GM18519 (cell line): ENCODE results near the gene PDIA6.

Source experiments
- ATAC-seq: cut with Tn5 transposase; IDR thresholded peaks from one replicate; pipeline ENCODE4 v1.9.1; 2021; ENCODE audit warnings: mild to moderate bottlenecking, moderate library complexity; ENCODE audit not compliant: unreplicated experiment, low FRiP score

Gene PDIA6, protein sequence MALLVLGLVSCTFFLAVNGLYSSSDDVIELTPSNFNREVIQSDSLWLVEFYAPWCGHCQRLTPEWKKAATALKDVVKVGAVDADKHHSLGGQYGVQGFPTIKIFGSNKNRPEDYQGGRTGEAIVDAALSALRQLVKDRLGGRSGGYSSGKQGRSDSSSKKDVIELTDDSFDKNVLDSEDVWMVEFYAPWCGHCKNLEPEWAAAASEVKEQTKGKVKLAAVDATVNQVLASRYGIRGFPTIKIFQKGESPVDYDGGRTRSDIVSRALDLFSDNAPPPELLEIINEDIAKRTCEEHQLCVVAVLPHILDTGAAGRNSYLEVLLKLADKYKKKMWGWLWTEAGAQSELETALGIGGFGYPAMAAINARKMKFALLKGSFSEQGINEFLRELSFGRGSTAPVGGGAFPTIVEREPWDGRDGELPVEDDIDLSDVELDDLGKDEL

DNA sequence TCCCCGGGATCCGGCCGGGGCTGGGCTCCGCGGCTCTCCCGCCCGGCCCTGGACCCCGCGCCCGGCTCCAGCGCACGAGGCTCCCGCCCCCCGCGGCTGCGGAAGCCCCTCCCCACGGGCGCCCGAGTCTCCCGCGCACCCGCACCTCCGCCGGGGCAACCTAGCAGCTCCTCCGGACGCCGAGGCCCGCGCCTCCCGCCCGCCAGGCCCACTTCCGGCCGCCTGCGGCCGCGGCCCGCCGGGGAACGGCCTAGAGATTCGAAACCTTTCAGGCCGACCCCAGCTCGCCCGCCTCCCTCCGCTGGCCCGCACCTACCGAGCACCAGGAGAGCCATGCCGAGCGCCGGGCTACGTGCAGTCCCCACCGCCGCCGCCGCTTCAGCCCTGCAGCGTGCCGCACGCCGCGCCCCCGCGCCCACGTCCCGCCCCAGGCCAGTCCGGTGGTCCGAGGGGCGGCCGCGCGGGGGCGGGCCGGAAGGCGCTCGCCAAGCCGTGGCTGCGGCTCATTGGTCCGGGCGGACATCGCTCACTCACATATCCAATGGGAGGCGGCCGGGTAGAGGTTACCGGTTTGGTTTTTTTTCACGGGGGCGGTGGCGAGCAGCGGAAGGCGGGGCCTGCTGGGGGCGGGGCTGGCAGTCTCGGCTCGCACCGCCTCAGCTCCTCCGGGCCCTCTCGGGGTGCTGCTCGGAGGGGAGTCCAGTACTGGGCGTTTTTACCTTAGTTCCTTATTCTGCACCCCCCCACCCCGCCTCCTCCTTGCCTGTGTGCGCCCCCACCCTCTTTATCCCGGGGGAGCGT lies at the start of gene PDIA6:
PDIA6 (minus strand) TSS at position 424 of the 801 bp plus-strand sequence; CDS start at position 335, 89 bp downstream.
- ATAC-seq = peak; percentile 78

DNA sequence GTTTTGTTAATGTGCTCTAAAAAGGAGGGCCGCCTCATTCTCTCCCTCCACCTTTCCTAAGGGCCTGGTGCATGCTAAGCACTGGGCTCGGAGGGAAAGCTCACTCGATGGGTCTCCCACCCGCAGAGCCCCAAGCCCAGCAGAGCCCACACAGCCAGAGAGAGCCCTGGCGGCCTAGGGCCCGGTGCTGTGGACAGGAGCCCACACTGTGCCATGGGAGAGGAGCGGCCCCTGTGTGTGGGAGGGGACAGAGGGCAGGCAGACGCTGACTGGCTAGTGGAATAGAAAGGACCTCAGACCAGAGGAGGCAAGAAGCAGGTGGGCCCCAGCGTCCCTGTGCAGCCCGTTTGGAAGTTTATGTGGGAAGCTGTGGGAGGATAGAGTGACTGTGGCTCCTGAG lies 49.7 kb upstream of the PDIA6 start:
- no peak for ATAC-seq

DNA sequence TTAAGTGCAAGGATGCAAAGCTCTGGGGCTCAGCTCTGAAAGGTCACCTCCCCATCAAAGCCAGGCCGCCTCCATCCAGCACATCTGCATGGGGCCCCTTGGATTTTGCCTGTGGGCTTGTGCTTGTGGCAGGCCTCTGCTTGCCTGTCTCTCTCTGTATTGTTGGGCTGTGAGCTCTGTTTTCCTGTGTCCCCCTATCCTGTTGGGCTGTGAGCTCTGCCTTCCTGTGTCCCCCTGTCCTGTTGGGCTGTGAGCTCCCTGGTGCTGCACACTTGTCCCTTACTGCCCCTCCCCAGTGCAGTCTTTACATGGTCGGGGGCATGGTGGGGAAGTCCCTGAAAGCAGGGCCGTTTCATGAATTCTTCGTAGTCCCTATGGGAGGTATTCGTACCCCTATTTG lies 49.2 kb upstream of the PDIA6 start:
- ATAC-seq = no peak

DNA sequence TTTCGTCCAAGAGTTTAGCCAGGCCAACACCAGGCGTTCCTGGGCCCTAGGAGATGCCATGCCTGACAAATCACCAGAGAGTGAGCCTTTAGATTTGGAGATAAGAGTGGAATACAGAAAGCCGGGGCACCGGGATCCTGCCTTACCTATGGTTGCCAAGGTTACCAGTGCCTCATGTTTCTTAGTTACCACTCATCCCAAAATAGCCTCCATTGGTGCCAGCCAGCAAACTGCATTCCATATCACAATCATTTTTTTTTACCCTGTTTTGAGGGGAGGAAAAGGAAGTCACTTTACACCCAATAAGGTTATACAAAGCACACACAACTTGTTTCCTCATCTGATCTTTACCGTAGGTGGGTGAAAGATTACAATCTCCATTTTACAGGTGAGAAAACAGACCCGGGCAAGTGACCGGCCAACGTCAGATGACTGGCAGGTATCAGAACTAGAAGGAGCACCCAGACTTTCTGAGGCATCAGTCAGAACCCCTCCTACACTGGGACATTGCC lies 48.3 kb upstream of the PDIA6 start:
- ATAC-seq = no peak

DNA sequence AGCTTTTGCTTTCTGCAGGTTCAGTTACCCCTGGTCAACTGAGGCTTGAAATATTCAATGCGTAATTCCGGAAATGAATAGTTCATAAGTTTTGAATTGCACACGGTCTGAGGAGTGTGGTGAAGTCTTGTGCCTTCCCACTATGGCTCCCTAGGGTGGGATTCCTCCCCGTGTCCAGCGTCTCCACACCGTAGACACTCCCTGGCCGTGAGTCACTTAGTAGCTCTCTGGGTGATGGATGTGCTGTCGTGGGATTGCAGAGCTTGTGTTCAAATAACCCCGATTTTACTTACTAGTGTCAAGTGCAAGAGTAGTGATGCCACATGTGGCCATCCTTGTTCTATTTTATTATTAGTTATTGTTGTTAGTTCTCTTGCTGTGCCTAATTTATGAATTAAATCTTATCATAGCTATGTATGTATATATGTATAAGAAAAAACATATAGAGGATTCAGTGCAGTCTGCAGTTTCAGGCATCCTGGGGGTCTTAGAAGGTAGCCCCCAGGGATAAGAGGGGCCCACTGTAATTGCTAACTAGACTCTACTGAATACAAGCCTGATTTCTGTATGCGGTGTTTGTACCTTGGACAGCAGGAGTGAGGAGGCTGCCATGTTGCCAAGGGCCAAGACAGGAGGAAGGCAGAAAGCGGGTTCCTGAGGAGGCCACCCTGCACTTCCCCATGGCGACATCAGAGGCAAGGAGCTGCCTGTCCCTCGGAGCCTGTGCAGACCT lies 47.7 kb upstream of the PDIA6 start:
- no peak for ATAC-seq

DNA sequence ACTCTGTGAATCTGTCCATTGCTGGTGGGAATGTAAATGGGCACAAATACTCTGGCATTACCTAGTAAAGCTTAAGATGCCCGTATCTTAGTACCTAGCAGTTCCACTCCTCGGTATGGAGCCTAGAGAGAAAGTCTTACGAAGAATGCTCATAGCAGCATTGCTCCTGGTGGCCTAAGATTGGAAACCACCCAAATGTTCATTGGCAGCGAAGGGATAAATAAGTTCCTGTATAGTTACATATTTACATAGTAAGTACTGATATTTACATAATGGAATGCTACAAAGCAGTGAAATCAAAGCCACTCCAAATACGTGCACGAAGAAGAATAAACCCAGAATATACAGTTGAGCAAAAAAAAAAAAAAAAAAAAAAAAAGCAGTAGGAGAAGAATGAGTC lies 46.7 kb upstream of the PDIA6 start:
- ATAC-seq = no peak

DNA sequence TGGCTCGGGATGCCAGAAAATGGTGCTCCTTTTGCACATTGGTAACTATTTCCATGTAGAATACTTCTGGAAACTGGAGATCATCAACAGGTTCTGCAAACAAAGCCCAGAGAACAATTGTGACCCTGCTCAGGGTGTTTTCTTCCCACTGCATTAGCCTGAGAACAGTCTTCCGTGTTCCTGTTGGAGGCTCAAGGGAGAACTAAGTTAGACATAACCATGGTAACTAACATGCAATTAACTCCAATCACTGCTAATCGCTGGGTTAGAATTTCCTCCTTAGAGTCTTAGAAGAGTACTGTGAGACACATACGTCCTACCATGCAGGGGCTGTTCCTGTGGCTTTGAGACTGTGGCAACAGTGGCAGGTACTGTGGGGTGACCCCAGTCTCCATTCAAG lies 36.0 kb upstream of the PDIA6 start:
- ATAC-seq = no peak

DNA sequence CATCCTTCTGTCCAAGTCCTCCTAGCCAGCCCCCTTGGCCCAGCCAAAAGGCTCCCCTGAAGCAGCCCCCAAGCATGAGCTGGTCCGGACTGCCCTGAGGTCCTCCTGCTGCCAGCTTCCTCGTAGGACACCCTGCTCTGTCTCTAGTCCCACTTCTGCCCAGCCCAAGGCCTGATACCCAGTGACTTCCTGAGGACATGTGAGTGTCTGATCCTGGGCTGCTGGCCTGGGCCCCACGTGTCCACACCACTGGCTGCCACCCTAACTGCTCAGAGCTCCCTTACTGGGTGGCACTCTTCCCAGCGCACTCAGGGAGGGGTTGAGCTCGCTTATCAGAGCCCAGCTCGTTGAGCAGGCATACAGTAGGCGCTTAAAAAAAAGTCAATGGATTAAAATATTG lies 34.4 kb upstream of the PDIA6 start:
- ATAC-seq = no peak

DNA sequence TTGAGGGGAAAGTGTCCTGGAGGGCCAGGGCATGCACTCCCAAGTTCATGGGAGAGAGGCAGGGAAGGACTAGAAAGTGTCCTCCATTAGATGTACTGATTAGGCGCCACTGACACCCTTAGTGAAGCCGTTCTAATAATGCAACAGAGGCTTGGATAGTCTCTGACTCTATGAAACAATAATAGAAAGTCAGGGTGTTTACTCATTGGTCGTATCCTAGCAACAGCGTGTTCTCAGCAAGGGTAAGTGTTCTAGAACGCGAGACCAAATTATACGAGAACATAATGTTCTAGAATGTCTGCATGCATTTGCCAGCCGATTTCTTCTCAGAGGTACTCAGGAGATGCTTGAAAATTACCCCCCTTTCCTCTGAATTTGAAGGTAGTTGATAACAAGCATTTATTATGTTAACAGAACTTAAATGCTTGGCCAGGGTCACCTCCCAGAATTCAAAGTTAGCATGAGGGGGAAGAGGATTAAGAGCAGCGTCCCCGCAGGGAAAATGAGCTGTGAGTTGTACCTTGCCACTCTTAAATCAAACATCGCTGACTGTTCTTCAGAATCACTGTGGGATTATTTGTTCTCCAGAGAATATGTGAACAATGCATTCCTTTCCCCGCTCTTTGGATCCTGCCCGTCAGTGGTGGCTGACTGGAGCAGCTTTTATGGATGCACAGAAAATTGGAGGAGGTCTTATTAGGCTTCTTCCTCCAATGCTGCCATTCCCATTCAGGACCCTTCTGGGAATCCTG lies 33.7 kb upstream of the PDIA6 start:
- no peak for ATAC-seq

DNA sequence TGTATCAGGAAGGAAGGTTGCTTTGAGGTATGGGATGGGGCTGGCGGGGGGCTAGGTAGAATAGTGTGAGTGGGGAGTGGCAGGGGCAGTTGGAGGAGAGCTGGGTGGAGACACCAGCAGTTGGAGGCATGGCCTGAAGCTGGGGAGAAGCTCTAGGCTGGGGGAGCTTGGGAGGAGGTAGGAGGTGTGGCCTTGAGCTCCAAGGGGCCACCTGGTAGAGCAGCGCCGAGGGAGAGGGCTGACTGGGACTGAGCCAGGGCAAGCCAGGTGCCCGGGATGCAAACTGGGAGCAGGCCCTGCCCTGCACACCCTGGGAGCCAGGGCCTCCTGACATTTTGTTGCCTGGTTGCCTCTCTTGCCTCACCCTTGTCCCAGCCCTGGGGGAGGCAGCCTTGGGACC lies 33.1 kb upstream of the PDIA6 start:
- no peak for ATAC-seq

DNA sequence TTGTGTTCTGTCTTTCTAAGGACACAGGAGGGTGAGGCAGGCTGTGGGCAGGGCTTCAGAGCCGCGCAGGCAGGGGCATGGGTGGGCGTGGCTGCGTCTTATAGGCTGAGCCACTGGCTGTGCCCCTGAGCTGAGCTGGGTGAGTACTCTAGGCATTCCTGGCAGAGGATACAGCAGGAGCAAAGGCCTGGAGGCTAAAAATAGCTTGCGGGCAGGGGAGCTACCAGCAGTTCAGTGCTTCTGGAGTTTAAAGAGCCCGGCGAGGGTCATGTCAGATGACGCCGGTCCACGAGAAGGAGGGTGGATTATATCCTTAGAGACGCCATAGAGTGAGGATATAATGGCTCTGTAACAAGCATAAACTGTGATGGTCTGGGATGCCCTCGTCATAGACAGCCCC lies 31.5 kb upstream of the PDIA6 start:
- no peak for ATAC-seq

DNA sequence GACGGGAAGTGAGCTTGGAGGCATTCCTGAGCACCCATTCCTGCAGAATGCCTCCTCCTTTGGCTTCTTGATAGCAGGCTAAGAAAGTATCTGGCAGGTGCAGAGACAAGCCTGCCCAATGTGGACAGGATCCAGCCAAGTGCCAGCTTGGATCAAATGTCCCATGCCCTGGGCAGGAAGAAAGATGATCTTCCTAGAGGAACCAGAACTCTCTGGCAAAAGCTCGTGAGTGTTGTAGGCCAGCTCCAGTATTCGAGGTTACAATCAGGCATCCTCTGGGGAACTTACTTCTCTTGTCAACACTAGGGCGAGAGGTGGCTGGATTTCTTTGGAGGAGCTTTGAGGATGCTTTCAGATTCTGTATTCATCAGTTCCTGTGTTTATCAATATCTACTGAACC lies 29.9 kb upstream of the PDIA6 start:
- ATAC-seq = no peak

DNA sequence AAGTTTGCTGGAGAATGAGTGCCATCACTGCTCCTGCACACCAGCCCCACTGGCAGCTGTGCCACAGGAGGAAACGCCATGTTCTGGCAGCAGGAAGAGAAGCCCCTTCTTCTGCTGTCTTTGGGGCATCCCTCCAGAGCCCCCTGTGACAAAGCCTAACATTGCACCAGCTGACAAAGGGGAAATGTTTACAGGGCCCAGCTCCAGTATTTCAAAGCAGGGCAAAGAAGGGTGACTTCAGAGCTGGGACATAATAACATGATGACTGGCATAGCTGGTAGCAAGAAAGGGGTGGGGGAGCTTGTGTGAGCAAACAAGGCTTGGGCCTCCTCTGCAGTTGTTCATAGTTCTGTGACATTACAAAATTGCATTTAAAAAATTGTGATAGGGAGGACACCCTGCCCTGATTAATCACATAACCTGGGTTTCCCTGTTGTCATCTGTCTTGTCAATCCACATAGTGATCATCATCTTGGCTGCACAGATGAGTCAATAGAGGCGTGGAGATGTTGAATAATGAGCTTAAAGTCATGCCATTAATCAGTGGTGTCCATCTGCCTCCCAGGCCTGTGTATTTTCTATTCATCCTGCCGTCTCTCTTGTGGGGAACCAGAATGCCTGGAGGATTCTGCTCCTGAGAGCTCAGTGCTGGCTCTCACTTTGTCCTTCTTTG lies 29.1 kb upstream of the PDIA6 start:
- ATAC-seq = no peak

DNA sequence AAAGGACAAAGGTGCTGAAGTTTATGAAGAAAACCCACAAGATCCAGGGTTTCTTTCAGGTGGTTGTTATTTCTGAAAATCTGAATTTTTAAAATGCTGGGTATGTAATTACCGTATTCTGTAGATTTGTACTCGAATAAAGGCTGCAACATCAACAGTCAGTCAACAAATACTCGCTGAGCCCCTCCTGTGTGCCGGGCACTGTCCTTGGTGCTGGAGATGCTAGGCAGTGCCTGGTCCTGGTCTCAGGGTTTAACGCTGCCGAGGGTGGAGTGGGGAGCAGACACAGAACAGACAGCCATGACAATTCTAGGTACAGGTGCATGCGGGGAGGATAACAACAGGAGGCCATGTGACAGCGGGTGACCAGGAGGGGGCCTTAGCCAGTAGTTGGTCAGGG lies 27.2 kb upstream of the PDIA6 start:
- no peak for ATAC-seq

DNA sequence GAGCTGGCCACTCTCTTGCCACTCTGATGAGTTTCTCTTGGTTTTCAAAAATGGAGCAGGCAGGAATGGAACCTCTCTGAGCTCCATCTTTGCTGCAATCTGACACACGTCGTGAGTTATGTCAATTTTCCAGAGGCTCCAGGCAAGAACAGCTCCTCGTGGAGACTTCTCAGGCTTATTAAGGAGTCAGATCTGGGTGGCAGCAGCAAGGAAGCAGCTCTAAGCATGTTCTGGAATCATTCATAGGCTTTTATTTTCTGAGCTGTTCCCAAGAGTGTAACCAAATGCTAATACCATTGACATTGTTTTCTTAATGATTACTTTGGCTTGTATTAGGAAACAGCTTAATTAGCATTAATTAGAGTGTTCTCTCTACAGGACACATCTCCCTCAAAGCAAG lies 26.1 kb upstream of the PDIA6 start:
- no peak for ATAC-seq

DNA sequence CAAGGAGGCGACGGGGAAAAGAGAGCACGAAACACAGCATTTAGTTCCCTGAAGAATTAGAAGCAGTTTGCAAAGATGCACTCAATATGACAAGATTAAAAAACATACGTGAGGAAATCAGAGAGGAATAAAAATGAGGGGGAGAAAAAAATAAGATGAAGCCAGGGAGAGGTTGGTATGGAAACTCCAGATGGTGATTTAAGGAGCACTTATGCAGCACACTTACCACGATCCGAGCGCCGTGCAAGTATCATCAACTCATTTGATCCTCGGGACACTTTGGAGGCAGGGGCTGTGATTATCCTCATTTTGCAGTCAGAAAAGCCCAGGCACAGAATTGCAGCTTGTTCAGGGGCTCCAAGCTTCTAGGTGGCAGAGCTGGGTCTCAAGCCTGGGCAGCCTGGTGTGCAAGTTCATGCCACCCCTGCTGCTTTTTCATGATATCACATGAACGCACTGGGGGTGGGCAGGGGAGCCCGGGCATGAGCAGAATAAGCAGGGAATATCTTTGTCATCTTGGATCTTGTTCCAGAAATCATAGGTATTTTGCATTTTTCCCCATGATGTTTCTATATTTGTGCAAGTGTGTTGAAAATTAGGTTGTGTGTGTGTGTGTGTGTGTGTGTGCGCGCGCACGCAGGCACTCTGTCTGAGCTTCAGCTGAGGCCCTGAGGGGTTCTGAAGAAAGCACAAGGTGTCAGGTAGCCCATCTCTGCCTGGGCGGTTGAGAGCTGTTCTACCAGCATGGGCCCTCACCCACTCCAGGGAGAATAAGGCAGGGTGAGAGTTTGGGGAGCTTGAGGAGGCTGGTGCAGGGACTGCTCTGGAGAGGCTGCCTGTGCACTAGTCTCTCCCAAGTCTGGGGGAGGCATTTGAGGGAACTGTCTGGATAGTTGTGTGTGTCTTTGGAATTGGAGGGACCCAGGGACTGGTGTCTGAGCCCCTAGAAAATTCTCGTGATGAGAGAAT lies 25.0 kb upstream of the PDIA6 start:
- no peak for ATAC-seq

DNA sequence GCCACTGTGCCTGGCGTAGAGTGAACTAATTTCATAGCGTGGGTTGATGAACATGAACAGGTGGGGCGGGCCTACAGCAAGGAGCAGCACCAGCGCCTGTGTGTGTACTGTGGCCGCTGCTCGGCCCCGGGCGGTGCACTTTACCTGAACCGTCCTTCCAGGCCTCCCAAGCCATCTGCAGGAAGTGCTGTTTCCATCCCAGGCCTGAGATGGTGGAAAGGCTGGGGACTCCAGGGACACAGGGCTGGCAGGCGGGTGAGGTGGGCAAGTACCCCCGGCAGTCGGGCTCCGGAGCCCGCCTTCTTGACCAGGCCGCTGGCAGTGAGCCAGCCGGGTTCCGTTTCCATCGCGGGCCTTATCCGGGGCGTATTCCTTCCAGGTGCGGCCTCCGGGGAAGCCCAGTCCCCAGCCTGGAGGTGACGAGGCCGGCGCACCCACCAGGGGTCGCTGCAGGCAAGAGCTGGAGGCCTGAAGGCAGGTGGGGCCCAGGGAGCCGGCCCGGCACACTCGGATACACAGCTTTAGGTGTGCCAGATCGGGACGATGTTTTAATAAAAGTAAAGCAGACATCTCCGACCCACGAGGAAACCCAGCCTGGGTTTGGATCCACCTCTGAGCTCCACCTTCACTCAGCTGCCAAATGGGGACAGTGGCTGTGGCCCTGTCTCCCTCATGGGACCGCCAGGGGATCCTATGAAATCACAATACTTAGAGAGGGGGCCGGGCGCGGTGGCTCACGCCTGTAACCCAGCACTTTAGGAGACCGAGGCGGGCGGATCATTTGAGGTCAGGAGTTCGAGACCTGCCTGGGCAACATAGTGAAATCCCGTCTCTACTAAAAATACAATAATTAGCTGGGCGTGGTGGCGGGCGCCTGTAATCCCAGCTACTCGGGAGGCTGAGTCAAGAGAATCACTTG lies 22.7 kb upstream of the PDIA6 start:
- no peak for ATAC-seq
